ENCODE measurements around the gene TRIM29. TPM values are rescaled to one million over a fixed set of nuclear protein-coding genes. Genes with fewer than 3 reads are reported as not detected.
A peak's percentile ranks its signal among the peaks of the same experiment; 100 is the strongest.

The TRIM29 gene
- total RNA-seq, 2 experiments from 2014 or later: not detected

GRCh38 chr11:120173807-120174206, 35.9 kb upstream of the TRIM29 start:
- H3K27me3 Mint-ChIP-seq: peaks cover 61% of the 10 kb centered on the region

GRCh38 chr11:120173019-120173705, 35.2 kb upstream of the TRIM29 start:
- Histone ChIP-seq H3K9me3 (ENCODE audit: control insufficient read depth in 1 of 2, insufficient read depth in 1 of 2, low read length in 2 of 2) (peaks cover 0 to 17% of the 10 kb centered on the region in 2 experiments), H3K27me3 (ENCODE audit: control insufficient read depth in 1 of 2, insufficient read depth in 2 of 2, low read length in 2 of 2) (peaks cover 39 to 58% of the 10 kb centered on the region in 2 experiments), H3K36me3 (ENCODE audit: insufficient read depth, low read length) (no peaks in the 10 kb centered on the region), H3K27ac (ENCODE audit: low read depth in 1 of 2, low read length in 2 of 2) (no peak overlapping the region), H3K4me1 (ENCODE audit: insufficient read depth, low read length) (peaks cover 22% of the 10 kb centered on the region), H3K4me3 (ENCODE audit: low read length) (no peak overlapping the region)
- H3K27me3 Mint-ChIP-seq: peaks cover 67% of the 10 kb centered on the region
- H3K36me3 Mint-ChIP-seq (ENCODE audit: low read depth): no peaks in the 10 kb centered on the region
- ATAC-seq (ENCODE audit: poor library complexity) (no peak), DNase-seq (peak in 1 of 14 experiments; percentile 17)
- intact Hi-C loops (cut with DNase I, micrococcal nuclease): loop anchor here in 1 of 2 experiments (2.0 to 10.0 kb wide), 3 partner anchors 56 to 512 kb away; no protein-coding TSS in a partner anchor
- no peak overlapping the region for H3K4me3 Mint-ChIP-seq
- H3K27ac Mint-ChIP-seq: no peak overlapping the region
- peaks cover 10% of the 10 kb centered on the region for H3K4me1 Mint-ChIP-seq (ENCODE audit: low read depth)
- ChIA-PET CTCF (no interaction called here), POLR2A (no interaction called here)
- H3K9me3 Mint-ChIP-seq: no peaks in the 10 kb centered on the region
- no peak for TF ChIP-seq CTCF (IDR thresholded peaks at IDR 0.05)

More at GRCh38 chr11:120173807-120174206, 35.9 kb upstream of the TRIM29 start:
- TF ChIP-seq CTCF (IDR thresholded peaks at IDR 0.05): no peak
- ChIA-PET CTCF (no interaction called here), POLR2A (no interaction called here)
- intact Hi-C loops (cut with DNase I, micrococcal nuclease): loop anchor here in 1 of 2 experiments (2.0 to 10.0 kb wide), 3 partner anchors 55 to 511 kb away; no protein-coding TSS in a partner anchor
- Mint-ChIP-seq H3K4me3 (no peak overlapping the region), H3K27ac (no peak overlapping the region), H3K4me1 (ENCODE audit: low read depth) (peaks cover 5% of the 10 kb centered on the region), H3K36me3 (ENCODE audit: low read depth) (no peaks in the 10 kb centered on the region), H3K9me3 (no peaks in the 10 kb centered on the region)
- DNase-seq (peak in 1 of 14 experiments; percentile 14), ATAC-seq (ENCODE audit: poor library complexity) (no peak)
- no peaks in the 10 kb centered on the region for H3K36me3 ChIP-seq (ENCODE audit: insufficient read depth, low read length)
- peaks cover 15% of the 10 kb centered on the region for H3K4me1 ChIP-seq (ENCODE audit: insufficient read depth, low read length)
- peaks cover 0 to 10% of the 10 kb centered on the region in 2 experiments for H3K9me3 ChIP-seq (ENCODE audit: control insufficient read depth in 1 of 2, insufficient read depth in 1 of 2, low read length in 2 of 2)
- H3K4me3 ChIP-seq (ENCODE audit: low read length): no peak overlapping the region
- peaks cover 32 to 51% of the 10 kb centered on the region in 2 experiments for H3K27me3 ChIP-seq (ENCODE audit: control insufficient read depth in 1 of 2, insufficient read depth in 2 of 2, low read length in 2 of 2)
- H3K27ac ChIP-seq (ENCODE audit: low read depth in 1 of 2, low read length in 2 of 2): no peak overlapping the region

DNA sequence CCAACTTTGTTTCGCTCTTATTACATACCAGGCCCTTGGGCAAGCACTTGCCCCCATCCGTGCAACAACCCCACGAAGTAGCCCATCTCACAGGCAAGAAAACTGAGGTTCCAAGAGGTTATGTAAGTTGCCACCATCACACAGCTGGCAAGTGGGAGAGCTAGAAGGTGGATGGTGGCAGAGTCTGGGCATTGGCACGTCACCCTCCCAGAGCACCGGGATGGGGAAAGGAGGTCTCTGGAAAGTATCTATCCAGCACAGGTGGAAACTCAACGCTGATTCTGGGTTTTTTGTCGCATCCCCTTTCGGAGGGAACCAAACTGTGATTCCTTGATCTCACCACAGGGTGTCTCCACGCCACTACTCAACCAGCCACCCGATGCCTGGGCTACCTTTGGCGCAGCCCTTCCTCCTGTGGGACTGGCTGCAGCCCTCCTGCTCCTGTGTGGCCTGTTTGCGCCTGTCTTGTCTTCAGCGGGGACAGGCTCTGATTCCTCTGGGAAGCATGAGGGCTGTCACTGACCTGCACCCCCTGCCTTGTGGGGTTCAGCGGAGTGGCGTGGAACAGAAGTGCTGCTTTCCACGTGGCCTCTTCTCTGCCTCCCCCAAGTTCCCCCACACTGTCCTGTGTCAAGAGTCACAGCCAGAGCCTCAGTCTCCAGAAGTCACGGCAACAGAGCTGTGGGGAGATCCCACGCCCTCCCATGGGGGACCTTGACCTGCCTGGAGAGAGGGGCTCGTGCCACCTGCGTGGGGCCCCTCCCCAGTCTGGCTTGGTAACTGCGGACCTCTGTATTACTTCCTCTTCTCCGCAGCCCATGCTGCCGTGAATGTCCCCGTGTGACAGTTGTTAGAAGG, 34.4 kb upstream of the TRIM29 start:
- no peaks in the 10 kb centered on the region for H3K36me3 ChIP-seq (ENCODE audit: insufficient read depth, low read length)
- H3K27me3 Mint-ChIP-seq: peaks cover 76% of the 10 kb centered on the region

More for the DNA sequence above, 34.4 kb upstream of the TRIM29 start:
- DNase-seq (peak in 13 of 14 experiments; percentile 15 to 65 (median 31)), ATAC-seq (ENCODE audit: poor library complexity) (peak; percentile 56)
- ChIA-PET CTCF (no interaction called here), POLR2A (no interaction called here)
- no peak overlapping the region for H3K4me3 Mint-ChIP-seq
- H3K27me3 ChIP-seq (ENCODE audit: control insufficient read depth in 1 of 2, insufficient read depth in 2 of 2, low read length in 2 of 2): peaks cover 40 to 65% of the 10 kb centered on the region in 2 experiments
- H3K36me3 Mint-ChIP-seq (ENCODE audit: low read depth): no peaks in the 10 kb centered on the region
- H3K9me3 Mint-ChIP-seq: no peaks in the 10 kb centered on the region
- TF ChIP-seq CTCF (IDR thresholded peaks at IDR 0.05): peak; percentile 60
- no peak overlapping the region for H3K4me3 ChIP-seq (ENCODE audit: low read length)
- H3K4me1 Mint-ChIP-seq (ENCODE audit: low read depth): peaks cover 10% of the 10 kb centered on the region
- H3K27ac ChIP-seq (ENCODE audit: low read depth in 1 of 2, low read length in 2 of 2): no peak overlapping the region
- H3K9me3 ChIP-seq (ENCODE audit: control insufficient read depth in 1 of 2, insufficient read depth in 1 of 2, low read length in 2 of 2): peaks cover 0 to 18% of the 10 kb centered on the region in 2 experiments
- intact Hi-C loops (cut with DNase I, micrococcal nuclease): loop anchor here (1.0 to 10.0 kb wide), 4 partner anchors 57 to 513 kb away; no protein-coding TSS in a partner anchor
- H3K4me1 ChIP-seq (ENCODE audit: insufficient read depth, low read length): peaks cover 22% of the 10 kb centered on the region
- no peak overlapping the region for H3K27ac Mint-ChIP-seq

Measured in CD4-positive, alpha-beta T cell (primary cell).